HG02642 (cell line): ENCODE results near the gene ASAP2.
A peak's percentile ranks its signal among the peaks of the same experiment; 100 is the strongest.

Source experiments
- ATAC-seq: cut with Tn5 transposase; IDR thresholded peaks from one replicate; pipeline ENCODE4 v1.9.1; 2021; ENCODE audit warnings: mild to moderate bottlenecking; ENCODE audit not compliant: unreplicated experiment, poor library complexity

The ASAP2 gene

GRCh38 chr2:9365498-9366019 lies 158.9 kb downstream of the ASAP2 start:
- ATAC-seq: no peak

GRCh38 chr2:9366026-9366425 lies 159.4 kb downstream of the ASAP2 start:
- ATAC-seq: no peak

- no peak for ATAC-seq
These were observed 164.1 kb downstream of the ASAP2 start for GRCh38 chr2:9370746-9371145.

GRCh38 chr2:9373047-9373446 lies 166.4 kb downstream of the ASAP2 start:
- ATAC-seq: peak; percentile 65

- ATAC-seq: no peak
These were observed 166.9 kb downstream of the ASAP2 start for GRCh38 chr2:9373476-9373875.

GRCh38 chr2:9374071-9374730 lies 167.6 kb downstream of the ASAP2 start:
- no peak for ATAC-seq

GRCh38 chr2:9375857-9376428 lies 169.3 kb downstream of the ASAP2 start:
- ATAC-seq: no peak

GRCh38 chr2:9377461-9378097 lies 171.0 kb downstream of the ASAP2 start:
- no peak for ATAC-seq

GRCh38 chr2:9378433-9379390 lies 172.1 kb downstream of the ASAP2 start:
- no peak for ATAC-seq

GRCh38 chr2:9379391-9379755 lies 172.8 kb downstream of the ASAP2 start:
- no peak for ATAC-seq

- no peak for ATAC-seq
These were observed 174.4 kb downstream of the ASAP2 start for GRCh38 chr2:9380702-9381628.

- ATAC-seq: no peak
These were observed 176.1 kb downstream of the ASAP2 start for GRCh38 chr2:9382604-9383235.

GRCh38 chr2:9384521-9384920 lies 177.9 kb downstream of the ASAP2 start:
- ATAC-seq: no peak

- ATAC-seq: no peak
These were observed 179.2 kb downstream of the ASAP2 start for GRCh38 chr2:9385841-9386240.

- no peak for ATAC-seq
These were observed 181.6 kb downstream of the ASAP2 start for GRCh38 chr2:9388199-9388681.

GRCh38 chr2:9388950-9389911 lies 182.6 kb downstream of the ASAP2 start:
- ATAC-seq: no peak

- no peak for ATAC-seq
These were observed 183.7 kb downstream of the ASAP2 start for GRCh38 chr2:9390151-9390850.
